Mesothelial cell of epicardium (in vitro differentiated cells): ENCODE data around the gene UBE2E2. TPM values are rescaled to one million over a fixed set of nuclear protein-coding genes. Genes with fewer than 3 reads are reported as not detected.

ENCODE experiments used
- DNase-seq, 2 experiments: peaks; one replicate each; pipeline ENCODE4 v3.0.0; 2021; ENCODE audit warnings: low spot score in 2 of 2; ENCODE audit not compliant: unreplicated experiment in 2 of 2
- H3K27ac Mint-ChIP-seq: 2 replicates; pipeline ENCODE4 v1.8.0; 2021; ENCODE audit warnings: mixed read lengths
- H3K27me3 Mint-ChIP-seq: 2 replicates; pipeline ENCODE4 v1.8.0; 2021; ENCODE audit warnings: low read depth, mixed read lengths
- H3K36me3 Mint-ChIP-seq: 2 replicates; pipeline ENCODE4 v1.8.0; 2021; ENCODE audit warnings: mixed read lengths
- H3K4me1 Mint-ChIP-seq: 2 replicates; pipeline ENCODE4 v1.8.0; 2021; ENCODE audit warnings: mixed read lengths
- H3K4me3 Mint-ChIP-seq: 2 replicates; pipeline ENCODE4 v1.8.0; 2021; ENCODE audit warnings: mild to moderate bottlenecking, moderate library complexity, mixed read lengths
- H3K9me3 Mint-ChIP-seq: 2 replicates; pipeline ENCODE4 v1.8.0; 2021; ENCODE audit warnings: mixed read lengths
- CTCF ChIP-seq: fragments of 200-600 bp; sonication (generic); IDR thresholded peaks from one replicate; pipeline ENCODE4 v1.5.0; 2021; ENCODE audit warnings: antibody characterized with exemption; ENCODE audit not compliant: unreplicated experiment
- total RNA-seq: library from RNA; stranded (reverse); gene quantifications from 3 replicates; pipeline ENCODE4 v1.2.1, GENCODE V29; 2021

Gene UBE2E2
- total RNA-seq, 1 donor from 2014 or later, result 42.3 TPM

GRCh38 chr3:23450051-23450450 lies 246.9 kb downstream of the UBE2E2 start:
- no peak overlapping the region for H3K27ac Mint-ChIP-seq
- no peaks in the 10 kb centered on the region for H3K36me3 Mint-ChIP-seq
- no peak for DNase-seq
- H3K4me3 Mint-ChIP-seq, result no peak overlapping the region
- no peaks in the 10 kb centered on the region for H3K27me3 Mint-ChIP-seq
- H3K4me1 Mint-ChIP-seq, result peaks cover 3% of the 10 kb centered on the region
- H3K9me3 Mint-ChIP-seq, result no peaks in the 10 kb centered on the region
- no peak for TF ChIP-seq CTCF

GRCh38 chr3:23450806-23451205 lies 247.7 kb downstream of the UBE2E2 start:
- no peaks in the 10 kb centered on the region for H3K27me3 Mint-ChIP-seq

GRCh38 chr3:23452408-23452807 lies 249.3 kb downstream of the UBE2E2 start:
- Mint-ChIP-seq H3K4me3 (no peak overlapping the region), H3K9me3 (peaks cover 18% of the 10 kb centered on the region), H3K4me1 (peaks cover 3% of the 10 kb centered on the region), H3K36me3 (peaks cover 8% of the 10 kb centered on the region), H3K27me3 (no peaks in the 10 kb centered on the region), H3K27ac (no peak overlapping the region)
- DNase-seq, result no peak
- TF ChIP-seq CTCF, result no peak

More at GRCh38 chr3:23450806-23451205, 247.7 kb downstream of the UBE2E2 start:
- H3K36me3 Mint-ChIP-seq, result no peaks in the 10 kb centered on the region
- no peak for DNase-seq
- no peak for TF ChIP-seq CTCF
- H3K4me1 Mint-ChIP-seq, result peaks cover 3% of the 10 kb centered on the region
- H3K27ac Mint-ChIP-seq, result no peak overlapping the region
- peaks cover 2% of the 10 kb centered on the region for H3K9me3 Mint-ChIP-seq
- H3K4me3 Mint-ChIP-seq, result no peak overlapping the region

GRCh38 chr3:23455084-23455483 lies 252.0 kb downstream of the UBE2E2 start:
- Mint-ChIP-seq H3K27ac (no peak overlapping the region), H3K4me1 (no peaks in the 10 kb centered on the region), H3K4me3 (no peak overlapping the region), H3K9me3 (peaks cover 26% of the 10 kb centered on the region), H3K36me3 (peaks cover 8% of the 10 kb centered on the region), H3K27me3 (no peaks in the 10 kb centered on the region)
- no peak for DNase-seq
- no peak for TF ChIP-seq CTCF

GRCh38 chr3:23455775-23456174 lies 252.6 kb downstream of the UBE2E2 start:
- Mint-ChIP-seq H3K27me3 (no peaks in the 10 kb centered on the region), H3K4me3 (no peak overlapping the region), H3K9me3 (peaks cover 26% of the 10 kb centered on the region), H3K36me3 (peaks cover 8% of the 10 kb centered on the region), H3K4me1 (no peaks in the 10 kb centered on the region), H3K27ac (no peak overlapping the region)
- no peak for DNase-seq
- no peak for TF ChIP-seq CTCF

GRCh38 chr3:23457697-23458096 lies 254.6 kb downstream of the UBE2E2 start:
- no peak overlapping the region for H3K4me3 Mint-ChIP-seq
- TF ChIP-seq CTCF, result no peak
- DNase-seq, result no peak
- H3K36me3 Mint-ChIP-seq, result peaks cover 8% of the 10 kb centered on the region
- H3K9me3 Mint-ChIP-seq, result peaks cover 26% of the 10 kb centered on the region
- H3K27ac Mint-ChIP-seq, result no peak overlapping the region
- H3K4me1 Mint-ChIP-seq, result no peaks in the 10 kb centered on the region
- H3K27me3 Mint-ChIP-seq, result no peaks in the 10 kb centered on the region
